Measurements from ENCODE around the gene PGS1.

GRCh38 chr17:78391051-78391431 is 12.6 kb downstream of the PGS1 start:
- TF ChIP-seq CTCF (IDR thresholded peaks at IDR 0.05; ENCODE audit: low read depth, low read length): no peak
- no peak for TF ChIP-seq MAX (IDR thresholded peaks at IDR 0.05; ENCODE audit: low read depth, low read length)
- no peak for TF ChIP-seq POLR2A (IDR thresholded peaks at IDR 0.05; ENCODE audit: extremely low read depth, insufficient read length)
